ENCODE results near the gene UBTD2.
"Not testable (repeated sequence)": the region's sequence is repeated elsewhere in the genome, so short reads cannot be mapped to it uniquely, and the experiment has no call there.

Gene UBTD2

DNA sequence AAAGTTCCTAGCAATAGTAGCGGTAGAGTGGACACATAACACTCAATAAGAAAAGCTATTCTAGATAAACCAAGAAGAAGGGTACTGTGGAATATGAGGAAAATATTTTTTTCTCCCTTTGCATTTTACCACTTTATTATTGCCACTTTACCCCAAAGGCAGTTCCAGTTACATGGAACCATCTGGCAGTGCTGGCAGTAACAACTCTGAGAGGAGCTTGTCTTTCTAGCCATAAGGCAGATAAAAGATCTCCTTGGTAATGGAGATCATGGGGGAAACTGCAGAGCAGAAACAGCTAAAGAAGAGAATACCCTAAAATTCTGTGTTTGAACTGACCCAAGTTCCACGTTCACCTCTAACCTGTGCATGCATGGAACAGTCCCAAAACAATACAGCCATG lies 38.5 kb downstream of the UBTD2 start:
- DNase-seq = no peak

DNA sequence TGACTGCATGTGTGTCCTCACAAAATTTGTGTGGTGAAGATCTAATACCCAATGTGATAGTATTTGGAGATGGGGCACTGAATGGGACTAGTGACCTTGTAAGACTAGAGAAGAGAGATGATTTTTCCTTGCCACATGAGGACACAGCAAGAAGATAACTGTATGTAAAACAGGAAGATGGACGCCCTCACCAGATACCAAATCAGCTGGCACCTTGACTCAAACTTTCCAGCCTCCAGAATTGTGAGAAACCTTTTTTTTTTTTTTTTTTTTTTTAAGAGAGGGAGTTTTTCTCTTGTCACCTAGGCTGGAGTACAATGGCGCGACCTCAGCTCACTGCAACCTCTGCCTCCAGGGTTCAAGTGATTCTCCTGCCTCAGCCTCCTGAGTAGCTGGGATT lies 40.3 kb downstream of the UBTD2 start:
- no peak for DNase-seq

DNA sequence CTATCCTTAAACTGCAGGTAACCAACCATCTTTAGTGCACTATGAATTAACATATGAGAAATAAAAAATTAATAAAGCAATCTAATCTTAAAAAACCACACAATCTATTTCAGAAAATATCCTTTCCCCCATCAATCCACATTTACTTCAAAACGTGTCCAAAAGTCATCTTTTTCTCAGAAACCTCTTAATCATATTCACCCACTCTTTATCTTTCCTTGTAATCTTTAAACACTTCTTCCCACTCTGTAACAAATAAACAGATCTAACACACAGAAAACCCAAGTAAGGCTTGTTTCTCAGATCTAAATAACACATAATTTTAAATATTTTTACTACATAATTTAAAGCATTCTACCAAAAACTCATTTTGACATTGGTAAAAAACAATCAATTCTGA lies 45.2 kb downstream of the UBTD2 start:
- no peak for DNase-seq

DNA sequence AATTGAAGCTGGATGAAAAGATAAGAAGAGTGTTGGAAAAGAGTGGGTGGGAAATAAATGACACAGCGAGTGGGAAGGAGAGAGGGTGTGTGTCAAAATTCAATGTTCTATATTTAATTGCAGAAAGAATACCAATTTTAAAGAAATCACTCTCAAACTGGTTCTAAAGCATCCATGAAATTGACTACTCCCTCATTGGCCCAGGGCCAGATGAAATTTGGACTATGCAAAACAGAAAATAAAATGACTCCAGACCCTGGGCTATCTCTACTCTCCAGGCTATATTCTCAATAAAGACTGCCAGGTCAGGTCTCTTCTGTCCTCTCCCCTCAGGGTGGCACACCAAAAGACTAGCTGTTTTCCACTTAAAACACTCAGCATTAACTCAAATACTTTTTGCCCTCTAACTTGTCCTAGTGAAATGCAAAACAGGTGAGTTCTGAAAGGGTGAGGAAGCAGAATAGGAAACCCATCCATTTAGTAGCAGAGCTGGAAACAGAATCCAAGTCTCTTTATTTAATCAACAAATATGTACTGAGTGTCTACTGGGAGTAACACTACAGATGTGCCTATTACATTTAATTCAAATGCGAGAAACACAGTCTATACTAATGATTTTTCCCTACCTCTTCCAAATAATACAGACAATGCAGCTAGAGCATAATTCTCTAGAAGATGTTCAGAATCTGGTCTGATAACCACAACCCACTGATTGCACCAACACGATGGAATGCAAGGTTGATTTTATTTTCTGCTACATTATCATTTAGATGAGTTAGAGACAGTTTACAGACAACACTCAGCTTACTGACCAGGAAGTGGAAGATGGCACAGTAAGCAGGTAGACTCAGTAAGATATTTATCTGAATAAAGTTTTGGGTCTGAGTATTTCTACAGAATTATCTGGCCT lies 47.5 kb downstream of the UBTD2 start:
- DNase-seq = no peak

DNA sequence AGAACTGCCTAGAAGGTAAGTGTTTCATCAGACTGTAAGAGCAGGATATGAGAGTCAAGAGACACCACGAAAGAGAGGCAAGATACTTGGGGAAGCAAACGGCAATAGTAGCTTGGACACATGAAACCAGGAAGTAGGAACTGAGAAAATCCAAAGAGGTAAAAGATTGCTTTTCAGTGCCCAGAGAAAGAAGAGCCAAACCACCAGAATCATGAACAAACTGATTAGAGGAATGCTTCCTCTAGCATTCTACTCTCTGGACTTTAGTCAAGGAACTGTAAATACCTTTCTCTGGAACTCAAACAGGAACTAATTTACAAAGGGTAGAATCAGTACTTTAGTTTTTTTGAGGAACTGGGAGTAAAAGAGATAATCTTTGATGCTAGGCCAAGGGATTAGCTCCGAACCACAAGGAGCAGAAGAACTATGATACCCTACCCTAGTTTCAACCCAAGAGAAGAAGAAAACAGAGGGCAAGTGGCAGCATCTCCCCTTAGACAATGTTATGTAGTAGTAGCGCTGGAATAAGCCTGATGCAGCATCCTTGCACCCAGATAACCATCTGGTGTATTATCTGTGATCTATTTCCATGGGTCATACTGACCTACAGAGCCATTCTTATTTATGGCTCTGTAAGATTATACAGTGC lies 48.3 kb downstream of the UBTD2 start:
- DNase-seq = no peak

DNA sequence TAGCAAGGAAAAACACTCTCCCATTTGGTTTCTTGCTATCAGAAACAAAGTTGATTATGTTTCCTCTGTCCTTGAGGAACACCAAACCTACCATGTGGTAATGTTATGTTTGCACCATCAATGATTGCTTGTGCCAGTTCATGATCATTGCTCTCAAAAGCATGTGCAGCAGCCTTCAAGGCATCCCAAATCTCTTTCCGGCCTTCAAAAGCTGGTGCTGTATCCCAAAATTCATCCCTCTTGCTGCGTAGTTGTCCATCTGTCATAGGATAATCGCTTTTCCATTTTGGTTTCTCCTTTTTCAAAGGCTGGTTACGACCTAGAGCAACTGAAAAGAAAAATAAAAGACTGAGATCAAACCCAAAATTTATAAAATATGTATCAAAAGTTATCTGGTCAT lies 49.5 kb downstream of the UBTD2 start:
- no peak for DNase-seq

DNA sequence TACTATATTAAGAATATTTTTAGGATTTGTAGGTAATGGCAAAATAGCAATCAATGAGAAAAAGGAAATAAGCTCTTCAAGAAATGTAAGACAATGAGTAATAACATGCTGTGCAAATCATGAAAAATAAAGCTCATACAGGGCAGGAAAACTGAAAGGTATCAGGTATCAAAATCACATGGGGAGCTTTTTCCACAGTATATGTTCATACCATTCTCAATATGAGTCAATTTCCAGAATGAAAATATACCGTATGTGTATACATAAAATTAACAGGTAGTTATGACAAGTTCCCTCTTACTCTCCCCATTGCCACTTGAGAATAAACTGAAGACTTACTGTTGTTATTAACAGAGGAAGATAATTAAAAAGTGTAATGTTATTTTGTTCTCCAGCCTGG lies 53.7 kb downstream of the UBTD2 start:
- DNase-seq = no peak

DNA sequence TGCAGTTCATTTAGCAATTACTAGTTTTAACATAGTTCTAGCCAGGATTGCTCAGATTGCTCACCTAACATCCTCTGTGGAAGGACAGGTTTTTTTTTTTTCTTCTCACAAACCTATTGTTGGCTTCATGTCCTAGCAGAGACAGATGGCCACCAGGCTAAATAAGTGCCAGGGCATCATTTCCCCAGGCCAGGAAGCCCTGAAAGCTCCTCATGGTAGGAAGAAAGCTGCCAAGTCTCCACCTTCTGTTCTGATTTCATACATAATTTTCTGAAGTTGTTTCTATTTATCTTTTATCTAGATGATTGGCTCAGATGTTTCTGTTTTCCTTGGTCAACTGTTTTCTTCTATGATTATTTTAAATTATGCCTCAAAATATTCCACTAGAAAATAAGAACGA lies 58.6 kb downstream of the UBTD2 start:
- no peak for DNase-seq

DNA sequence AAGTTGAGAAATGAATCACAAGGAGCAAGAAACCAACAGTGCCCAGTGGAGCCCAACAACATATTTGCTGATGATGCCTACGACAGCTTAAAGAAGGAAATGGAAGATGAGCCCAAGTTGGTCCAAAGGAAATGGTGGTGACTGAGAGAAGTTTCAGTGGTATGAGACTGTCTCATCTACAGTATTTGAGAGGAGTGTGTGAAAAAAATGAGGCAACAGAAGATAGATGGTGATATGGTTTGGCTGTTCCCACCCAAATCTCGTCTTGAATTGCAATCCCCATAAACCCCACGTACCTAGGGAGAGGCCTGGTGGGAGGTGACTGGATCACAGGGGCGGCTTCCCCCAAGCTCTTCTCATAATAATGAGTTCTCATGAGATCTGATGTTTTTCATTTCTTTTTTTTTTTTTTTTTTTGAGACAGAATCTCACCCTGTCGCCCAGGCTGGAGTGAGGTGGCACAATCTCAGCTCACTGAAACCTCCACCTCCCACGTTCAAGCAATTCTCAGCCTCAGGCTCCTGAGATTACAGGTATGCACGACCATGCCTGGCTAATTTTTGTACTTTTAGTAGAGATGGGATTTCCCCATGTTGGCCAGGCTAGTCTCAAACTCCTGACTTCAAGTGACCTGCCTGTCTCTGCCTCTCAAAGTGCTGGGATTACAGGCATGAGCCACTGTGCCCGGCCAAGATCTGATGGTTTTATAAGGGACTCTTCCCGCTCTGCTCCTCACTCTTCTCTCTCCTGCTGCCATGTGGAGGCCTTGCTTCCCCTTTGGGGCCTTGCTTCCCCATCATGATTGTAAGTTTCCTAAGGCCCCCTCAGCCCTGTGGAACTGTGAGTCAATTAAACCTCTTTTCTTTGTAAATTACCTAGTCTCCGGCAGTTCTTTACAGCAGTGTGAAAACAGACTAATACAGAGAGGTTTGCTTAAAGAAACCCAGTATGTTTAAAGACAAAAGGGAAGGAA lies 59.4 kb downstream of the UBTD2 start:
- no peak for DNase-seq

DNA sequence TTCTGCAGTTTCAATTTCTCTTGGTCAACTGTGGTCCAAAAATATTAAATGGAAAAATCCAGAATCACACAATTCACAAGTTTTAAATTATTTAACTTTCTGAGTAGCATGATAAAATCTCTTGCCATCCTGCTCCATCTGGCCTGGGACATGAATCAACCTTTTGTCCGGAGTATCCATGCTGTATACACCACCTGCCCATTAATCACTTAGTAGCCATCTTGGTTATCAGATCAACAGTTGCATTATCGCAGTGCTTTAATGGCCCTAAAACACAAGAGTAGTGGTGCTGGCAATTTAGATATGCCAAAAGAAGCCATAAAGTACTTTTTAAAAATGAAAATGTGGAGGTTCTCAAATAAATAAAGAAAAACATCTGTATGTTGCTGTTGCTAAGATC lies 64.3 kb downstream of the UBTD2 start:
- no peak for DNase-seq

DNA sequence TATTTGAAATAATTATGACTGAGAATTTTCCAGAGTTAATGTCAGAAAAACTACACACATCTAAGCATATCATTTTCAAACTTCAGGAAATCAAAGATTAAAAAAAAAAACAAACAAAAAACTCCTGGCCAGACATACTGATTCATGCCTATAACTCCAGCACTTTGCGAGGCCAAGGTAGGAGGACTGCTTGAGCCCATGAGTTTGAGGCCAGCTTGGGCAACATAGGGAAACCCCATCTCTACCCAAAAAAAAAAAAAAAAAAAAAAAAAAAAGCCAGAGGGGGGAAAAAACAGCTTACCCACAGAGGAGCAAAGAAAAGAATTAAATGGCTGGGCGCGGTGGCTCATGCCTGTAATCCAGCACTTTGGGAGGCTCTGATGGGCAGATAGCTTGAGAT lies 67.2 kb downstream of the UBTD2 start:
- DNase-seq = no peak

DNA sequence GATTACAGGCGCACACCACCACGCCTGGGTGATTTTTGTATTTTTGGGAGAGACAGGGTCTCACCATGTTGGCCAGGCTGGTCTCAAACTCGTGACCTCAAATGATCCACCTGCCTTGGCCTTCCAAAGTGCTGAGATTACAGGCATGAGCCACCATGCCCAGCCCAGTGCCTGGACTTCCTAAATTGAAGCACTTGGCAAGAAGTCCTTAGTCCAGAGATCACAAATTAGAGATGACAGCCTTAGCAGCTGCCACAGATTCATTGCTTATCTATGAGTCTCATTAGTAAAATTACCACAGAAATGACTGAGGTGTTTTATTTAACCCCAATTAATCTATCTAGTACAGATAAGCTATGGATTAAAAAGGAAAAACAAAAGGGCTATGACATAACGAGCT lies 70.4 kb downstream of the UBTD2 start:
- DNase-seq = no peak

DNA sequence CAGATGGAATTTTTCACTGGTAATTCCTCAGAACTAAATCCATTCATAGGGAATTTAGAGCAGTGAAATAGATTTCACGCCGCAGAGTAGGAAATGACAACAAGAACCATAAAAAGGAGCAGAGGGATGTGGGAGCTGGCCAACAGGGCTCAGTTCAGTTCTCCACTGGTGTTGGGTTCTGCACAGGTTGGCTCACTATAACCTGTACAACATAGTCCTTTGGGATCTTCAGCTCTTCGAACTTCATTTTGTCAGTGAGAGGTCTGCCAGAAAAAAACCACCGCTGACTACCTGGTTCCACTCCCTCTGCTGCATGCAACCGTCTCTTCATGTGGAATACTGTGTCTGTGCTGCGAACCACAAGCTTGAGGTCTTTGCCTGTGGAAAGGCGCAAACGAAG lies 71.9 kb downstream of the UBTD2 start:
- DNase-seq = no peak

DNA sequence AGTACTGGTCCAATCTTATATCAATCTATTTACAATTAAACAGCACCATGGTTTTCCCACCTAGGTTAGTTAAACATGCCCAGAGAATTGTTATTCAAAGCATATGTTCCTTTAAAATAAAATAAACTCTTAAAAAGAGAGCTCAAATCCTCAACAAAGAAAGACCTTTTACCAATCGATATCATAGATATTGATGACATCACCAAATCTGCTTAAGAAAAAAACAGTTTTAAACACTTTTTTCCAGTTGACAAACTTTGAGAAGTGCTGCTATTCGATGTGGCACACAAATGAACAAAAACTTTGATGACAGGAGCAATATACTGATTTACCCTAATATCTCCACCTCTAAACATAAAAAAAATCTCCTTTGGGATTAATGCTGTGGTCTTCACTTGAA lies 73.8 kb downstream of the UBTD2 start:
- no peak for DNase-seq

DNA sequence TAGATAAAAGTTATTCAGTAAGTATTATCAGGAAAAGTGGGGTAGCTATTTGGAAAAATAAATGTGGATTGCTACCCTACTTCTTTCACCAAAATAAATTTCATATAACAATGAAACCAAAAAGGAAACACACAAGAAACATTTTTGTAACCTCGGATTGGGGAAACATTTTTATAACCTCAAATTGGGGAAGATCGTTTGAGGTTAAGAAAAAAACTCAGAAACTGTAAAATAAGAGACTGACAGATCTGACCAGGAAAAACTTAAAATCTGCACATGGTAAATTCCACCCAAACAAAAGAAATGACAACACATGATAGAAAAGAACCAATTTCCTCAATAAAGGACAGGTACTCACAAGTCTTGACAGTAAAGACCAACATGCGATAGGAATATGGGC lies 76.1 kb downstream of the UBTD2 start:
- no peak for DNase-seq

DNA sequence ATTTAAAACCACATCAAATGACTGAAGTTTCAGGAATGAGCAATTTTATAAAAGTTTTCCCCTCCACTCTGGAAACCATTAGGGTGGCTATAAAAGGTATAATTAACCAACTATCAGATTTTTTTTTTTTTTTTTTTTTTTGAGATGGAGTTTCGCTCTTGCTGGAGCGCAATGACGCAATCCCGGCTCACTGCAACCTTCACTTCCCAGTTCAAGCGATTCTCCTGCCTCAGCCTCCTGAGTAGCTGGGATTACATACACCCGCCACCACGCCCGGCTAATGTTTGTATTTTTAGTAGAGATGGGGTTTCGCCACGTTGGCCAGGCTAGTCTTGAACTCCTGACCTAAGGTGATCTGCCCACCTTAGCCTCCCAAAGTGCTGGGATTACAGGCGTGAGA lies 77.6 kb downstream of the UBTD2 start:
- DNase-seq = not testable (repeated sequence)

DNA sequence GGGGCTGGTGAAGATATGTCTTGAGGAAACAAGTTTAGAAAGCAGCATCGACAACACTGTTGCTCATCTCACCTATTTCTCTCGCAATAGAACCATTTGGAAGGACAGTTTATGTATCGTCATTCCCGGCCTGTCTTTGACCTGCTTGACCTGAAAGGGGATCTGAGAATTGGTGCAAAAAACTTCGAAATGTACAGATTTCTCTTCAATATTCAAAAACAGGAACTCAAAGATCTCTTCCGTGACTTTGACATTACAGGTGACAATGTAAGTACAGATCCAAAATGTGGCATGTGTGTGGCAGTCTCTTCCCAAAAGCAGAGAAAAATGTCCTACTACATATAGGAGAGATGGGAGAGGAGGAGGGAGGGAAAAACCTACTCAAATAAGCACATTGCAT lies 83.1 kb downstream of the UBTD2 start:
- DNase-seq = no peak

DNA sequence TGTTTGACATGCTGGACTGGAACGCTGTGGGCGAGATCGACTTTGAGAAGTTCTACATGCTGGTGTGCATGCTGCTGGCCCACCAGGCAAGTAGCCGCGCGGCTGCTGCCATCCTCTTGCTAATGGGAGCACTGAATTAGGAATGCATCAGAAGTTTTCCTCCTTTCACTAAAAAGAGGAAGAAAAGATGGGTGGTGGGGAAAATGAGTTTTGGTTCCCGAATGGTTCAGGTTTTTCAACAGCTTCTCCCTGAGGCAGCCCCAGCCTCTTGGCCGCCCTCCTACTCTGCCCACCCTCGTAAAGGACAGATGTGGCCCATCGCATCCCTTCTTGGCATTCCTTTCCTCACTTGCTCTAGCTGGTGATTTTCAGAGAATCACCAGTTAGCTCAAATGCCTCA lies 84.1 kb downstream of the UBTD2 start:
- DNase-seq = no peak

DNA sequence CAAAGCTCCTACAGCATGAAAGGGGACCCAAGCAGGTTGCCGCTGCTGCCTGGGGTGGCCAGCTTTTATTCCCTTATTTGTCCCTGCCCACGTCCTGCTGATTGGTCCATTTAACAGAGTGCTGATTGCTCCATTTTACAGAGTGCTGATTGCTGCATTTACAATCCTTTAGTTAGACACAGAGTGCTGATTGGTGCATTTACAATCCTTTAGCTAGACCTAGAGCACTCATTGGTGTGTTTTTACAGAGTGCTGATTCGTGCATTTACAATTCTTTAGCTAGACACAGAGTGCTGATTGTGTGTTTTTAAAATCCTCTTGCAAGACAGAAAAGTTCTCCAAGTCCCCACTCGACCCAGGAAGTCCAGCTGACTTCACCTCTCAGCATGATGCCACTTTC lies 85.8 kb downstream of the UBTD2 start:
- DNase-seq = not testable (repeated sequence)

DNA sequence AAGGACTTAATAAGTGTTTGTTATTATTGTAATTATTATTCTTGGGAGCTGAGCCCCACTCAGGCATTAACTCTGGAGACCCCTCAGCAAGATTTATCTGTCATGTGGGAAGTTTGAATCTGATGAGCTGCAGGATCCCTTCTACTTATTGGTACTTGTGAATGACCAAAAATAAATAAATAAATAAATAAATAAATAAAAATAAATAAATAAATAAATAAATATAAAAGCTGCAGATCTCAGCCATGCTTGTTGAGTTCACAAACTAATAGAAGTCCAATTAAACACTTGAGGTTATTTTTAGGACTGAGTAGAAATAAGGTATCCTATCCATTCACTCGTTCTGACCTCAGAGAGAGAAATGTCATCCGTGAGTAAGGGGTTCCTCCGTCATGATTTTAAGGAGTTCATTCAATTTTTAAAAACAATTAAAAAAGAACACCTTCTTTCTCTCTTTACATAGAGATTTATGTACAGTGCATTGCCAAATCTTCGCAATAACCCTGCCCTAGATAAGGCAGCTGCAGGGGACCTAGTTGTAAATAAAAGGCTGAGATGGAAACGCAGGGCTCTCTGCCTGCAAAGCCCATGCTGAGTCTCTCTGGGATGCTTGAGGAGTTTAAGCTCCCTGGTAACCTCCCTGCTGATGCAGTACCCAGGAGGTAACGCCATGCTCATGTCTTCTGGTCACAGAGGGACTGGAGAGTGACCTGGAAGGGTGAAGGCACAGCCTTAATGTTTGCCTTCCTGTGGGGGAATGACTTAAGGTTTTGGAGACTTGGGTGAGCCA lies 88.4 kb downstream of the UBTD2 start:
- DNase-seq = no peak

DNA sequence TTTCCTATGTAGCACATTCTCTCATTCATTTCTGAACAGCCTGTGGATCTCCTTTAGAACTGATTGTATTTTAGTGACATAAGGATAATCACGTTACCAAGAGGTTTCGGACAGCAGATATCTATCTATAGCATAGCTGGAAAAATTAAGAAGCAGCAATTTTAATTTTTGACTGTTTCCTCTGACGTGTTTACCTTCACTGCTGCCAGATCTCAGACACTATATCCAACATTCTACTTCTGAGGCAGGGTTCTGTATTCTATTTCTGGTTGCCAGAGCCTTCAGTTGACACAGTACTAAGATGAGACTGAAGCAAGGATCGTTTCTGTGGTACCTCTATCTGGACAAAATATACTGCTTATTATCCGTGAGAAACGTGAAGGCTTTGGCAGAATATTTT lies 89.7 kb downstream of the UBTD2 start, which contains the start of gene EFCAB9:
TSS of gene EFCAB9 (plus strand) at position 301 of the 400 bp plus-strand sequence. CDS start at position 302, 1 bp downstream.
- no peak for DNase-seq

DNA sequence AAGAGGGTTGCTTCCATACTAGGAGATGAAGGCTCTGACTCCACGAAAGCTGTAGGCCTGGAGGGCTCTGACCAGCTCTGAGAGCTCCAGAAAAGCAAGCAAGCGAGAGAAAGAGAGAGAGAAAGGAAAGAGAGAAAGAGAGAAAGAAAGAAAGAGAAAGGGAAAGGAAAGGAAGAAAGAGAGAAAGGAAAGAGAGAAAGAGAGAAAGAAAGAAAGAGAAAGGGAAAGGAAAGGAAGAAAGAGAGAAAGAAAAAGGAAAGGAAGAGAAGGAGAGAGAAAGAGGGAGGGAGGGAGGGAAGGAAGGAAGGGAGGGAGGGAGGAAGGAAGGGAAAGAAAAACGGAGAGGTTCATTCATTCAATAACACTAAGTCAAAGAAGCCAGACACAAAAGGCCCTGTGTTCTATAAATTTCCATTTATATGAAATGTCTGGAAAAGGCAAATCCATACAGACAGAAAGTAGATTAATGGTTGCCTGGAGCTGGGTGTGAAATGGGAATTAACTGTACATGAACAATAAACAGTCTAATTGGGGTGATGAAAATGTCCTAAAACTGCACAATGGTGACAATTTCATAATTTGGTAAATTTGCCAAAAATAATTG lies 93.8 kb downstream of the UBTD2 start:
- DNase-seq = no peak

Data from CD4-positive, alpha-beta T cell treated with Interleukin-17A for 4 hours (primary cell).